ENCODE results near the gene TSPEAR.
"Not testable (repeated sequence)": the region's sequence is repeated elsewhere in the genome, so short reads cannot be mapped to it uniquely, and the experiment has no call there.

TSPEAR gene

DNA sequence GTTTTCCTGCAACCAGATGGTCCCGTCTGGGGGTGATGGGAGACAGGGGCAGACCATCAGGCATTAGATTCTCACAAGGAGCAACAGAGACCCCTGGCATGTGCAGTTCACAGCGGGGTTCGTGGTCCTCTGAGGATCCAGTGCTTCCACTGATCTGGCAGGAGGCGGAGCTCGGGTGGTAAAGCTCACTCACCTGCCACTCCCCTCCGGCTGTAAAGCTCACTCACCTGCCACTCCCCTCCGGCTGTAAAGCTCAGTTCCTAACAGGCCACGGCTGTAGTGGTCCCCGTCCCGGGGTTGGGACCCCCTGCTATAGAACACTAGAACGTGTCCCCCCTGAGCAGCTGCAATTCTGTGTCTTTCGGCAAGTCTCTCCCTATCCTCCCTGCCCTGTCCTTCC, 9.8 kb downstream of the TSPEAR start:
- no peak for DNase-seq (ENCODE audit: low spot score)
- no peak for TF ChIP-seq CTCF (conservative IDR thresholded peaks at IDR 0.05; ENCODE audit: low read depth)
- CTCF ChIA-PET, result no interaction called here
- no peak overlapping the region for H3K27ac ChIP-seq
- POLR2A ChIA-PET (ENCODE audit: low non-redundant PET), result interaction anchor here (0.8 kb wide), 1 partner anchor 109 kb away, joined by 3 read pairs; no protein-coding TSS in a partner anchor

DNA sequence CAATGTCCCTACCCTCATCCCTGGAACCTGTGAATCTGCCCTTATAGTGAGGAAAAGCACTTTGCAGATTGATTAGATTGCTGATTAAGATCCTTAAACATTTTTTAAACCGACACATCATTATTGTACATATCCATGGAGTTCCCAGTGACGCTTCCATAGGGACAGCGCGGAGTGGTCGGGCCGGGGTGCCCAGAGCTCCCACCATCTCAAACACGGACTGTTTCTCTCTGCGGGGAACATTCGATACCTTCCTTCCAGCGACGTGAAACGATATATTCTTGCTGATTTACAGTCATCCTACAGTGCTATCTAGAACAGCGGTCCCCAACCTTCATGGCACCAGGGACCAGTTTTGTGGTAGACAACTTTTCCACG, 10.4 kb downstream of the TSPEAR start:
- CTCF ChIA-PET, result no interaction called here
- DNase-seq (ENCODE audit: low spot score), result no peak
- POLR2A ChIA-PET (ENCODE audit: low non-redundant PET), result interaction anchor here (0.8 kb wide), 1 partner anchor 108 kb away, joined by 3 read pairs; no protein-coding TSS in a partner anchor
- H3K27ac ChIP-seq, result no peak overlapping the region
- no peak for TF ChIP-seq CTCF (conservative IDR thresholded peaks at IDR 0.05; ENCODE audit: low read depth)

DNA sequence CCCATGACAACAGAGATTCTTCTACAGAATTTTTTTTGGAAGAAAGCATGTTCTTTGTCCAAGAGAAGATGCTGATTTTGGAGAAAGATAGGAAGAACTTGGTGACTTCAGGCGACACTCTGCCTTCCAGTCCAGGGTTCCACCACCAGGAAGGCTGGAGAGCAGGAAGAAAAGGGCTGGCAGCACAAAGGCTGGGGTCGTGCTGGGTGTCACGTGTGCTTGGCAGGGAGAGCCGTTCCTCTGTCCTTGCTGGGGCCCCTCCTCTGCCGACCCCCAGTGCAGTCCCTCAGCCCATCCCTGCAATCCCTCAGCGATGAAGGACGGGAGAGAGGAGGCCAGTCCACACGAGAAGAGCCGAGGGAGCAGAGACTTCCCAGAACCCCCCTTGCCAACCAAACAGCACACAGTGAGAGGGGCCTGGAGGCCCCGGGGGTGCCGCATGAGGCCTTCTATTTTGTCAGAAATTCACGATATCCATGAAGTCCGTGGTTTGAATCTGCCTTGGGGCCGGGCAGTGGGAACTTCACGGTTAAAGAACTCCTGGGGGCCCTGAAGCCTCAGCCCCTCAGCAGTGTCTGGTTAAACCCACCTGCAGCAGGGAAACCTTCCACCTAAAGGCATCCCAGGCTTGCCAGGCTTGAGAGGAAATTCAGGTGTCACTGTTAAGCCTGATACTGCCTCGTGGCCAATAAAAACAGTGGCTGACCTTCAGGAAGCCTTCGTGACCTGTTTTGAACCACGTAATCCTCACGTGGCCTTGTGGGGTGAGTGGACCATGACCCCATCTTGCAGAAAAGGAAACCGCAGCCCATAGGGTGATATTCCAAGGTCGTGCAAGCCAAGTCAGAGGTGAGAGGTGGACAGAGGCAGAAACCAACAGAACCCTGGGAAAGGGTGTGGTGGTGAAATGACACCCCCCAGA, 11.0 kb downstream of the TSPEAR start:
- CTCF ChIA-PET, result no interaction called here
- TF ChIP-seq CTCF (conservative IDR thresholded peaks at IDR 0.05; ENCODE audit: low read depth), result no peak
- H3K27ac ChIP-seq, result no peak overlapping the region
- POLR2A ChIA-PET (ENCODE audit: low non-redundant PET), result no interaction called here
- no peak for DNase-seq (ENCODE audit: low spot score)

- DNase-seq (ENCODE audit: low spot score), result no peak
- CTCF ChIA-PET, result no interaction called here
- POLR2A ChIA-PET (ENCODE audit: low non-redundant PET), result no interaction called here
- no peak for TF ChIP-seq CTCF (conservative IDR thresholded peaks at IDR 0.05; ENCODE audit: low read depth)
- H3K27ac ChIP-seq, result no peak overlapping the region
Measured at GRCh38 chr21:44699502-44700001, 11.8 kb downstream of the TSPEAR start.

- no peak for TF ChIP-seq CTCF (conservative IDR thresholded peaks at IDR 0.05; ENCODE audit: low read depth)
- DNase-seq (ENCODE audit: low spot score), result no peak
- H3K27ac ChIP-seq, result no peak overlapping the region
- ChIA-PET POLR2A (ENCODE audit: low non-redundant PET) (no interaction called here), CTCF (no interaction called here)
Measured at GRCh38 chr21:44697811-44698734, 13.3 kb downstream of the TSPEAR start.

GRCh38 chr21:44697172-44697810, 14.1 kb downstream of the TSPEAR start, which contains the start of gene KRTAP10-12:
TSS of gene KRTAP10-12 (plus strand) at chr21:44697172. CDS start at chr21:44697202, 30 bp downstream.
- CTCF ChIA-PET, result interaction anchor here (0.7 kb wide), 1 partner anchor 746 kb away, joined by 5 read pairs; no protein-coding TSS in a partner anchor
- H3K27ac ChIP-seq; POLR2A ChIA-PET (ENCODE audit: low non-redundant PET); DNase-seq (ENCODE audit: low spot score): not testable (repeated sequence)
